Measurements from ENCODE around the gene SPRED2.

- TF ChIP-seq CTCF (IDR thresholded peaks at IDR 0.05): no peak
- no peak for TF ChIP-seq ATOH8 (CRISPR knock-in tag; IDR thresholded peaks at IDR 0.05; ENCODE audit: low read depth)
- no peak for TF ChIP-seq ZSCAN20 (CRISPR knock-in tag; IDR thresholded peaks at IDR 0.05)
- TF ChIP-seq POLR2A (IDR thresholded peaks at IDR 0.05; ENCODE audit: low read length): no peak
Measured at GRCh38 chr2:65313126-65313953, 119.1 kb downstream of the SPRED2 start.
